Panc1 (cell line): ENCODE data around the gene RNASE7. TPM values are rescaled to one million over a fixed set of nuclear protein-coding genes. Genes with fewer than 3 reads are reported as not detected.
A peak's percentile ranks its signal among the peaks of the same experiment; 100 is the strongest.

ENCODE experiments used
- ATAC-seq: fragments of 200-7000 bp; cut with Tn5 transposase; 2 replicates; pipeline ENCODE4 v1.9.1; 2020; ENCODE audit warnings: mild to moderate bottlenecking, moderate library complexity
- BruUV-seq: library from RNA; stranded (reverse); fragments of 400-500 nt; replicated peaks from 2 replicates; lab custom pipeline; 2021; lab: Mats Ljungman, UMichigan
- CTCF ChIA-PET: fragments of 300-600 bp; sonication (Branson Sonifier 250); formaldehyde crosslinking; loops from one replicate; lab custom pipeline; 2022; ENCODE audit warnings: antibody characterized with exemption; lab: Charles Lee
- POLR2A ChIA-PET: fragments of 300-600 bp; sonication (Branson Sonifier 250); formaldehyde crosslinking; loops from one replicate; lab custom pipeline; 2022; ENCODE audit warnings: antibody characterized with exemption; lab: Charles Lee
- DNase-seq: peaks from one replicate; pipeline ENCODE4 v3.0.0-alpha.2; 2010; ENCODE audit warnings: low read depth, low spot score
- H3K27ac ChIP-seq: 2 replicates; pipeline ENCODE4 v1.5.1; 2011; ENCODE audit warnings: mild to moderate bottlenecking, low read length, inconsistent platforms
- H3K27me3 ChIP-seq: fragments of 200-500 bp; sonication (Bioruptor generic); 2 replicates; pipeline ENCODE4 v1.6.0; 2014; ENCODE audit warnings: low read length, inconsistent platforms; ENCODE audit not compliant: control insufficient read depth, insufficient read depth
- H3K36me3 ChIP-seq: fragments of 200-500 bp; sonication (Bioruptor generic); 2 replicates; pipeline ENCODE4 v1.5.1; 2014; ENCODE audit warnings: inconsistent platforms, mild to moderate bottlenecking, low read length, moderate library complexity; ENCODE audit not compliant: control insufficient read depth, insufficient read depth
- H3K4me1 ChIP-seq: 2 replicates; pipeline ENCODE4 v1.5.1; 2011; ENCODE audit warnings: inconsistent platforms, mild to moderate bottlenecking, low read length, moderate library complexity; ENCODE audit not compliant: control insufficient read depth, insufficient read depth
- H3K4me3 ChIP-seq, 2 experiments: 2 replicates each; pipeline ENCODE4 v1.5.1; 2011 to 2012; ENCODE audit warnings: low read depth in 2 of 2, low read length in 2 of 2, mild to moderate bottlenecking in 2 of 2, inconsistent platforms in 1 of 2, moderate library complexity in 1 of 2
- H3K9me3 ChIP-seq: fragments of 200-500 bp; sonication (Bioruptor generic); 2 replicates; pipeline ENCODE4 v1.5.1; 2014; ENCODE audit warnings: low read depth, mild to moderate bottlenecking, inconsistent platforms, low read length, moderate library complexity; ENCODE audit not compliant: control insufficient read depth, insufficient read depth
- POLR2AphosphoS5 ChIP-seq: IDR thresholded peaks from 2 replicates; pipeline ENCODE4 v1.6.1; 2012; ENCODE audit warnings: mild to moderate bottlenecking, low read depth, low read length, moderate library complexity
- SIN3A ChIP-seq: IDR thresholded peaks from 2 replicates; pipeline ENCODE4 v1.6.1; 2012; ENCODE audit warnings: low read depth, mild to moderate bottlenecking, low read length, moderate library complexity, borderline replicate concordance; ENCODE audit not compliant: insufficient read depth
- TCF7L2 ChIP-seq: IDR thresholded peaks from 2 replicates; pipeline ENCODE4 v1.6.1; 2011; ENCODE audit warnings: mild to moderate bottlenecking, low read depth, low read length, inconsistent platforms
- in situ Hi-C: cut with HindIII; loops from 2 replicates; pipeline ENCODE4 v1.10.0; 2016; ENCODE audit warnings: low sequenced_read_pairs, low pct_unique_long_range_greater_than_20kb
- intact Hi-C: fragments of 100-400 bp; cut with micrococcal nuclease; formaldehyde crosslinking; loops from one replicate; pipeline ENCODE4 v1.10.0; 2022; ENCODE audit not compliant: unreplicated experiment
- total RNA-seq: library from RNA; stranded (reverse); gene quantifications from one replicate; pipeline ENCODE4 v1.2.1, GENCODE V29; 2021; ENCODE audit not compliant: unreplicated experiment
- TF ChIP-seq, protein P1 (sequence below): fragments of 450-650 bp; IDR thresholded peaks from 2 replicates; pipeline ENCODE4 v1.5.1; 2017; ENCODE audit warnings: mild to moderate bottlenecking
- TF ChIP-seq, protein P2 (sequence below), 2 experiments: IDR thresholded peaks; 2 replicates each; pipeline ENCODE4 v1.6.1; 2011 to 2012; ENCODE audit warnings: low read depth in 2 of 2, control low read depth in 1 of 2, low read length in 1 of 2, mild to moderate bottlenecking in 1 of 2, moderate library complexity in 1 of 2; ENCODE audit not compliant: insufficient read depth in 1 of 2

Gene RNASE7
- total RNA-seq, 1 experiment from 2014 or later: not detected

DNA sequence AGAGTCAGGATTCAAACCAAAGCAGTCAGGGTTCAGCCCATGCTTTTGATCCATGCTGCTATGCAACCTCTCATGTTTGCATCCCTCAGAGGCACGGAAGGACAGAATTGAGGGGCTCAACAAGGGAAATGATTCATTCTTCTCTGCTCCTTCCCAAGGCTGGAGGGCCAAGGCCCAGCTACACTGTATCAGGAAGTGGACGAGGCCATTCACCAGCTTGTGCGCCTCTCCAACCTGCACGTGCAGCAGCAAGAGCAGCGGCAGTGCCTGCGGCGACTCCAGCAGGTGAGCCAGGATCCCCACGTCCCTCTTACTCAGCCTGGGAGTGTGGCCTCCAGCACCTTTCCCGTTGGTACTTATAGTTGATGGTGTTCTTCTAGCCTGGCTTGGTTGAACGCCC lies 36.6 kb downstream of the RNASE7 start:
- CTCF ChIA-PET: interaction anchor here (0.8 kb wide), 1 partner anchor 64 kb away, joined by 3 read pairs; no protein-coding TSS in a partner anchor
- H3K4me1 ChIP-seq: no peaks in the 10 kb centered on the region
- no peak overlapping the region for H3K4me3 ChIP-seq
- intact Hi-C loops (no loop called here), in situ Hi-C loops (no loop called here)
- BruUV-seq: no TSS peak
- no peaks in the 10 kb centered on the region for H3K9me3 ChIP-seq
- ATAC-seq (no peak), DNase-seq (no peak)
- no peaks in the 10 kb centered on the region for H3K36me3 ChIP-seq
- no peak overlapping the region for H3K27ac ChIP-seq
- TF ChIP-seq, protein P1, sequence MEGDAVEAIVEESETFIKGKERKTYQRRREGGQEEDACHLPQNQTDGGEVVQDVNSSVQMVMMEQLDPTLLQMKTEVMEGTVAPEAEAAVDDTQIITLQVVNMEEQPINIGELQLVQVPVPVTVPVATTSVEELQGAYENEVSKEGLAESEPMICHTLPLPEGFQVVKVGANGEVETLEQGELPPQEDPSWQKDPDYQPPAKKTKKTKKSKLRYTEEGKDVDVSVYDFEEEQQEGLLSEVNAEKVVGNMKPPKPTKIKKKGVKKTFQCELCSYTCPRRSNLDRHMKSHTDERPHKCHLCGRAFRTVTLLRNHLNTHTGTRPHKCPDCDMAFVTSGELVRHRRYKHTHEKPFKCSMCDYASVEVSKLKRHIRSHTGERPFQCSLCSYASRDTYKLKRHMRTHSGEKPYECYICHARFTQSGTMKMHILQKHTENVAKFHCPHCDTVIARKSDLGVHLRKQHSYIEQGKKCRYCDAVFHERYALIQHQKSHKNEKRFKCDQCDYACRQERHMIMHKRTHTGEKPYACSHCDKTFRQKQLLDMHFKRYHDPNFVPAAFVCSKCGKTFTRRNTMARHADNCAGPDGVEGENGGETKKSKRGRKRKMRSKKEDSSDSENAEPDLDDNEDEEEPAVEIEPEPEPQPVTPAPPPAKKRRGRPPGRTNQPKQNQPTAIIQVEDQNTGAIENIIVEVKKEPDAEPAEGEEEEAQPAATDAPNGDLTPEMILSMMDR: no peak
- TF ChIP-seq TCF7L2 (no peak), SIN3A (no peak), POLR2AphosphoS5 (no peak)
- TF ChIP-seq, protein P2, sequence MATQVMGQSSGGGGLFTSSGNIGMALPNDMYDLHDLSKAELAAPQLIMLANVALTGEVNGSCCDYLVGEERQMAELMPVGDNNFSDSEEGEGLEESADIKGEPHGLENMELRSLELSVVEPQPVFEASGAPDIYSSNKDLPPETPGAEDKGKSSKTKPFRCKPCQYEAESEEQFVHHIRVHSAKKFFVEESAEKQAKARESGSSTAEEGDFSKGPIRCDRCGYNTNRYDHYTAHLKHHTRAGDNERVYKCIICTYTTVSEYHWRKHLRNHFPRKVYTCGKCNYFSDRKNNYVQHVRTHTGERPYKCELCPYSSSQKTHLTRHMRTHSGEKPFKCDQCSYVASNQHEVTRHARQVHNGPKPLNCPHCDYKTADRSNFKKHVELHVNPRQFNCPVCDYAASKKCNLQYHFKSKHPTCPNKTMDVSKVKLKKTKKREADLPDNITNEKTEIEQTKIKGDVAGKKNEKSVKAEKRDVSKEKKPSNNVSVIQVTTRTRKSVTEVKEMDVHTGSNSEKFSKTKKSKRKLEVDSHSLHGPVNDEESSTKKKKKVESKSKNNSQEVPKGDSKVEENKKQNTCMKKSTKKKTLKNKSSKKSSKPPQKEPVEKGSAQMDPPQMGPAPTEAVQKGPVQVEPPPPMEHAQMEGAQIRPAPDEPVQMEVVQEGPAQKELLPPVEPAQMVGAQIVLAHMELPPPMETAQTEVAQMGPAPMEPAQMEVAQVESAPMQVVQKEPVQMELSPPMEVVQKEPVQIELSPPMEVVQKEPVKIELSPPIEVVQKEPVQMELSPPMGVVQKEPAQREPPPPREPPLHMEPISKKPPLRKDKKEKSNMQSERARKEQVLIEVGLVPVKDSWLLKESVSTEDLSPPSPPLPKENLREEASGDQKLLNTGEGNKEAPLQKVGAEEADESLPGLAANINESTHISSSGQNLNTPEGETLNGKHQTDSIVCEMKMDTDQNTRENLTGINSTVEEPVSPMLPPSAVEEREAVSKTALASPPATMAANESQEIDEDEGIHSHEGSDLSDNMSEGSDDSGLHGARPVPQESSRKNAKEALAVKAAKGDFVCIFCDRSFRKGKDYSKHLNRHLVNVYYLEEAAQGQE (IDR thresholded peaks at IDR 0.05; ENCODE audit: insufficient read depth in 1 of 2, low read depth in 2 of 2, low read length in 1 of 2): no peak
- POLR2A ChIA-PET: no interaction called here
- H3K27me3 ChIP-seq: no peaks in the 10 kb centered on the region

DNA sequence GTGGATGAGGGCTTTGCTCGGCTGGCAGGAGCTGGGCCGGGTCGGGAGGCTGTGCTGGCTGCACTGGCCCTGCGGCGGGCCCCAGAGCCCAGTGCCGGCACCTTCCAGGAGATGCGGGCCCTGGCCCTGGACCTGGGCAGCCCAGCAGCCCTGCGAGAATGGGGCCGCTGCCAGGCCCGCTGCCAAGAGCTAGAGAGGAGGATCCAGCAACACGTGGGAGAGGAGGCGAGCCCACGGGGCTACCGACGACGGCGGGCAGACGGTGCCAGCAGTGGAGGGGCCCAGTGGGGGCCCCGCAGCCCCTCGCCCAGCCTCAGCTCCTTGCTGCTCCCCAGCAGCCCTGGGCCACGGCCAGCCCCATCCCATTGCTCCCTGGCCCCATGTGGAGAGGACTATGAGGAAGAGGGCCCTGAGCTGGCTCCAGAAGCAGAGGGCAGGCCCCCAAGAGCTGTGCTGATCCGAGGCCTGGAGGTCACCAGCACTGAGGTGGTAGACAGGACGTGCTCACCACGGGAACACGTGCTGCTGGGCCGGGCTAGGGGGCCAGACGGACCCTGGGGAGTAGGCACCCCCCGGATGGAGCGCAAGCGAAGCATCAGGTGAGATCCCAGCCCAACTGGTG lies 39.5 kb downstream of the RNASE7 start:
- Histone ChIP-seq H3K4me1 (no peaks in the 10 kb centered on the region), H3K27ac (no peak overlapping the region), H3K27me3 (no peaks in the 10 kb centered on the region), H3K9me3 (no peaks in the 10 kb centered on the region), H3K36me3 (no peaks in the 10 kb centered on the region), H3K4me3 (no peak overlapping the region)
- intact Hi-C loops: no loop called here
- ATAC-seq: peak; percentile 25; the same call in 1 of the 2 replicates
- in situ Hi-C loops: no loop called here
- TF ChIP-seq, protein P2 (IDR thresholded peaks at IDR 0.05; ENCODE audit: insufficient read depth in 1 of 2, low read depth in 2 of 2, low read length in 1 of 2): no peak
- TF ChIP-seq, protein P1: no peak
- no peak for TF ChIP-seq SIN3A
- TF ChIP-seq POLR2AphosphoS5: no peak
- no peak for TF ChIP-seq TCF7L2
- no peak for DNase-seq
- ChIA-PET POLR2A (no interaction called here), CTCF (interaction anchor here (0.5 kb wide), 1 partner anchor 390 kb away, joined by 6 read pairs; no protein-coding TSS in a partner anchor)
- BruUV-seq: no TSS peak
